A204.1 (cell line): ENCODE results near the gene DLGAP4.

Experiments
- FAIRE-seq: peaks from 2 replicates; lab custom pipeline; 2012; peaks lifted over from hg19 to GRCh38; lab: Jason Lieb, UNC

DLGAP4 gene

GRCh38 chr20:36275441-36276189 lies 30.5 kb upstream of the DLGAP4 start:
- no peak for FAIRE-seq

- FAIRE-seq = no peak
Observed at GRCh38 chr20:36277546-36277945, 28.6 kb upstream of the DLGAP4 start.

GRCh38 chr20:36279362-36279761 lies 26.8 kb upstream of the DLGAP4 start:
- no peak for FAIRE-seq

GRCh38 chr20:36279776-36280175 lies 26.4 kb upstream of the DLGAP4 start:
- FAIRE-seq = no peak

- FAIRE-seq = no peak
Observed at GRCh38 chr20:36281785-36282380, 24.3 kb upstream of the DLGAP4 start.

GRCh38 chr20:36284751-36285150 lies 21.4 kb upstream of the DLGAP4 start:
- no peak for FAIRE-seq

GRCh38 chr20:36285746-36286447 lies 20.2 kb upstream of the DLGAP4 start:
- FAIRE-seq = no peak

GRCh38 chr20:36297656-36298055 lies 8.5 kb upstream of the DLGAP4 start:
- no peak for FAIRE-seq

GRCh38 chr20:36298061-36298460 lies 8.1 kb upstream of the DLGAP4 start:
- no peak for FAIRE-seq

- FAIRE-seq = no peak
Observed at GRCh38 chr20:36298795-36299339, 7.3 kb upstream of the DLGAP4 start.

GRCh38 chr20:36299459-36299858 lies 6.7 kb upstream of the DLGAP4 start:
- no peak for FAIRE-seq

- no peak for FAIRE-seq
Observed at GRCh38 chr20:36301359-36302119, 4.6 kb upstream of the DLGAP4 start.

GRCh38 chr20:36303020-36303595 lies 3.0 kb upstream of the DLGAP4 start:
- FAIRE-seq = no peak

GRCh38 chr20:36303831-36304230 lies 2.3 kb upstream of the DLGAP4 start:
- FAIRE-seq = no peak

GRCh38 chr20:36304786-36305495 lies 1.2 kb upstream of the DLGAP4 start:
- FAIRE-seq = no peak

GRCh38 chr20:36306553-36307411 lies 643 bp downstream of the DLGAP4 start:
- no peak for FAIRE-seq

GRCh38 chr20:36307412-36308325 lies 1.5 kb downstream of the DLGAP4 start:
- FAIRE-seq = no peak

GRCh38 chr20:36308353-36308752 lies 2.2 kb downstream of the DLGAP4 start:
- FAIRE-seq = no peak

- no peak for FAIRE-seq
Observed at GRCh38 chr20:36308986-36309385, 2.8 kb downstream of the DLGAP4 start.
